ENCODE measurements around the gene BANF1. TPM values are rescaled to one million over a fixed set of nuclear protein-coding genes. Genes with fewer than 3 reads are reported as not detected.

Gene BANF1
- total and polyA plus RNA-seq, 12 donors = 196 to 381 (median 215) TPM

- DNase-seq (no peak), ATAC-seq (no peak)
- Histone ChIP-seq H3K4me1 (no peaks in the 10 kb centered on the region), H3K27ac (no peak overlapping the region), H3K9me3 (no peaks in the 10 kb centered on the region), H3K27me3 (no peaks in the 10 kb centered on the region), H3K4me3 (no peak overlapping the region), H3K36me3 (peaks cover 0 to 56% (median 31%) of the 10 kb centered on the region in 9 donors)
- intact Hi-C loops (cut with DNase I) = no loop called here
- WGBS, 2 donors = 84 to 87% methylated on average over 10 of the region's 10 CpGs
- TF ChIP-seq CTCF (IDR thresholded peaks at IDR 0.05) = no peak
Measured at GRCh38 chr11:65979261-65979759, 23.0 kb upstream of the BANF1 start.

- H3K27me3 ChIP-seq = no peaks in the 10 kb centered on the region
- no peak for TF ChIP-seq CTCF (IDR thresholded peaks at IDR 0.05)
- H3K9me3 ChIP-seq = no peaks in the 10 kb centered on the region
- 73 to 75% methylated on average over 12 of the region's 12 CpGs for WGBS, 2 donors
- no peak overlapping the region for H3K27ac ChIP-seq
- intact Hi-C loops (cut with DNase I) = loop anchor here in 5 of 10 donors (5.0 to 10.0 kb wide), 5 partner anchors 99 to 356 kb away; partner anchors contain the start of genes RNASEH2C (in 1 of the 5) and SIPA1 (in 1 of the 5)
- H3K36me3 ChIP-seq = peaks cover 0 to 40% (median 31%) of the 10 kb centered on the region in 9 donors
- ATAC-seq (peak in 2 of 8 donors; percentile 10 to 20), DNase-seq (no peak)
- no peak overlapping the region for H3K4me3 ChIP-seq
- H3K4me1 ChIP-seq = peaks cover 0 to 6% (median 0%) of the 10 kb centered on the region in 9 donors
Measured at GRCh38 chr11:65981101-65981740, 21.1 kb upstream of the BANF1 start.

GRCh38 chr11:65981972-65982823, 20.1 kb upstream of the BANF1 start:
- Histone ChIP-seq H3K4me3 (no peak overlapping the region), H3K9me3 (no peaks in the 10 kb centered on the region), H3K36me3 (peaks cover 0 to 31% (median 22%) of the 10 kb centered on the region in 9 donors), H3K4me1 (peaks cover 0 to 6% (median 0%) of the 10 kb centered on the region in 9 donors), H3K27me3 (no peaks in the 10 kb centered on the region), H3K27ac (no peak overlapping the region)
- 74 to 81% methylated on average over 16 of the region's 16 CpGs for WGBS, 2 donors
- DNase-seq (no peak), ATAC-seq (peak in 3 of 8 donors; percentile 3 to 40 (median 18))
- TF ChIP-seq CTCF (IDR thresholded peaks at IDR 0.05) = no peak
- intact Hi-C loops (cut with DNase I) = loop anchor here in 5 of 10 donors (5.0 to 10.0 kb wide), 5 partner anchors 100 to 357 kb away; partner anchors contain the start of genes RNASEH2C (in 1 of the 5) and SIPA1 (in 1 of the 5)

Data from heart right ventricle (tissue), 16 donors.